Psoas muscle (tissue), 8 donors: ENCODE results near the gene CTSZ. TPM values are rescaled to one million over a fixed set of nuclear protein-coding genes. Genes with fewer than 3 reads are reported as not detected.
"Not testable (repeated sequence)": the region's sequence is repeated elsewhere in the genome, so short reads cannot be mapped to it uniquely, and the experiment has no call there.

ENCODE experiments used
- ATAC-seq, 4 donors: fragments of 200-7000 bp; cut with Tn5 transposase; one replicate each; pipeline ENCODE4 v1.9.1; 2020; ENCODE audit warnings: moderate library complexity in 3 of 4, mild to moderate bottlenecking in 2 of 4
- DNase-seq, 2 donors: peaks; one replicate each; pipeline ENCODE4 v3.0.0-alpha.2; 2020
- H3K27ac ChIP-seq: fragments of 200-600 bp; one replicate; pipeline ENCODE4 v1.8.0; 2022
- H3K27me3 ChIP-seq, 3 donors: fragments of 200-600 bp in 1 of 3; one replicate each; pipeline versions ENCODE4 v1.6.1 to v1.8.0; 2013 to 2022; ENCODE audit warnings: low read length in 2 of 3, mild to moderate bottlenecking in 2 of 3, moderate library complexity in 1 of 3; ENCODE audit not compliant: insufficient read depth in 3 of 3
- H3K36me3 ChIP-seq, 2 donors: fragments of 200-600 bp in 1 of 2; one replicate each; pipeline versions ENCODE4 v1.6.1 to v1.8.0; 2013 to 2022; ENCODE audit warnings: low read depth in 1 of 2, mild to moderate bottlenecking in 1 of 2, moderate library complexity in 1 of 2; ENCODE audit not compliant: insufficient read depth in 1 of 2
- H3K4me1 ChIP-seq: fragments of 200-600 bp; one replicate; pipeline ENCODE4 v1.8.0; 2022
- H3K4me3 ChIP-seq: fragments of 200-600 bp; one replicate; pipeline ENCODE4 v1.8.0; 2022; ENCODE audit warnings: mild to moderate bottlenecking
- H3K9me3 ChIP-seq: fragments of 200-600 bp; one replicate; pipeline ENCODE4 v1.8.0; 2022
- CTCF ChIP-seq: fragments of 200-600 bp; IDR thresholded peaks from one replicate; pipeline ENCODE4 v1.8.0; 2022; ENCODE audit warnings: antibody characterized with exemption
- WGBS, 3 donors: extraction: QIAGEN DNeasy Blood & Tissue Kit; methylation state at CpG; one replicate each; pipeline versions ENCODE4 v1.1.6 to v1.1.7; 2013; 5-methylcytosine and 5-hydroxymethylcytosine counted together
- intact Hi-C, 2 donors: fragments of 100-400 bp; cut with DNase I; formaldehyde crosslinking; loops; one replicate each; pipeline versions ENCODE4 v1.11.0 to v1.14.2; 2022
- polyA plus RNA-seq, 3 donors: library from polyadenylated mRNA; stranded (reverse); fragments of 200-250 nt; gene quantifications; one replicate each; pipeline ENCODE4 v1.2.3, GENCODE V29; 2013
- total RNA-seq, 4 donors: library from RNA; stranded (reverse); fragmentation: NEBNext Ultra II Directional in 2 of 4; extraction: Animal tissue kit (Norgen Biotek cat#: 25700) in 2 of 4; gene quantifications; one replicate each; pipeline versions ENCODE4 v1.2.1 to v1.2.4, GENCODE V29; 2021 to 2023
- donor health status: healthy with polysubstance abuse.
- donor health status: DM: no; HTN: no; CAD: no; lungs with moderate emphysema.
- donor health status: Bipolar disorder and iron deficiency.
- donor health status: healthy.
- donor health status: DM: yes; HTN: yes; CAD: no.
- donor health status: DM: no; HTN: no; CAD: no.
- donor health status: DM: no; HTN: no; CAD: no.
- donor health status: DM: yes; HTN: yes; CAD: no.

The CTSZ gene
- total and polyA plus RNA-seq, 7 donors, result 38.2 to 50.5 (median 42.4) TPM

- H3K27ac ChIP-seq, result no peak overlapping the region
- no peak for ATAC-seq
- TF ChIP-seq CTCF, result no peak
- intact Hi-C loops, result no loop called here
- no peak overlapping the region for H3K4me3 ChIP-seq
- no peaks in the 10 kb centered on the region for H3K36me3 ChIP-seq
- no peaks in the 10 kb centered on the region for H3K27me3 ChIP-seq
- no peaks in the 10 kb centered on the region for H3K4me1 ChIP-seq
- no peak for DNase-seq
- 67 to 71% (median 67%) methylated on average over 2 of the region's 2 CpGs for WGBS, 3 donors
- H3K9me3 ChIP-seq, result peaks cover 11% of the 10 kb centered on the region
Measured at GRCh38 chr20:58969439-58969838, 37.6 kb downstream of the CTSZ start.

GRCh38 chr20:58967652-58968429, 39.2 kb downstream of the CTSZ start:
- H3K4me3 ChIP-seq, result no peak overlapping the region

GRCh38 chr20:58965270-58966064, 41.6 kb downstream of the CTSZ start:
- TF ChIP-seq CTCF, result no peak
- intact Hi-C loops, result no loop called here
- Histone ChIP-seq H3K27ac (no peak overlapping the region), H3K27me3 (no peaks in the 10 kb centered on the region), H3K36me3 (no peaks in the 10 kb centered on the region), H3K9me3 (peaks cover 11% of the 10 kb centered on the region), H3K4me3 (no peak overlapping the region), H3K4me1 (no peaks in the 10 kb centered on the region)
- ATAC-seq, result no peak
- WGBS, 3 donors, result 74 to 79% (median 75%) methylated on average over 13 to 14 of the region's 14 CpGs
- DNase-seq, result no peak

More at GRCh38 chr20:58967652-58968429, 39.2 kb downstream of the CTSZ start:
- intact Hi-C loops, result no loop called here
- no peaks in the 10 kb centered on the region for H3K4me1 ChIP-seq
- no peak overlapping the region for H3K27ac ChIP-seq
- ATAC-seq (no peak), DNase-seq (no peak)
- WGBS, 3 donors, result 77 to 80% (median 79%) methylated on average over 10 of the region's 10 CpGs
- TF ChIP-seq CTCF, result no peak
- no peaks in the 10 kb centered on the region for H3K36me3 ChIP-seq
- H3K27me3 ChIP-seq, result no peaks in the 10 kb centered on the region
- peaks cover 11% of the 10 kb centered on the region for H3K9me3 ChIP-seq

GRCh38 chr20:58963922-58964321, 43.1 kb downstream of the CTSZ start:
- H3K4me1 ChIP-seq, H3K9me3 ChIP-seq, H3K27me3 ChIP-seq, H3K36me3 ChIP-seq, H3K4me3 ChIP-seq, intact Hi-C loops, ATAC-seq, DNase-seq, H3K27ac ChIP-seq: not testable (repeated sequence)
- 63 to 86% (median 67%) methylated on average over 5 of the region's 5 CpGs for WGBS, 3 donors

GRCh38 chr20:58963060-58963584, 43.9 kb downstream of the CTSZ start:
- Histone ChIP-seq H3K36me3 (no peaks in the 10 kb centered on the region), H3K27me3 (no peaks in the 10 kb centered on the region), H3K4me3 (no peak overlapping the region), H3K9me3 (no peaks in the 10 kb centered on the region), H3K4me1 (no peaks in the 10 kb centered on the region), H3K27ac (no peak overlapping the region)
- ATAC-seq, result no peak
- no peak for TF ChIP-seq CTCF
- 78 to 82% (median 79%) methylated on average over 8 of the region's 8 CpGs for WGBS, 3 donors
- intact Hi-C loops, result no loop called here
- no peak for DNase-seq
